ENCODE data around the gene GABARAP. TPM values are rescaled to one million over a fixed set of nuclear protein-coding genes. Genes with fewer than 3 reads are reported as not detected.

Gene GABARAP
- total and polyA plus RNA-seq, 7 experiments from 2014 or later: 214 to 950 (median 296) TPM

DNA sequence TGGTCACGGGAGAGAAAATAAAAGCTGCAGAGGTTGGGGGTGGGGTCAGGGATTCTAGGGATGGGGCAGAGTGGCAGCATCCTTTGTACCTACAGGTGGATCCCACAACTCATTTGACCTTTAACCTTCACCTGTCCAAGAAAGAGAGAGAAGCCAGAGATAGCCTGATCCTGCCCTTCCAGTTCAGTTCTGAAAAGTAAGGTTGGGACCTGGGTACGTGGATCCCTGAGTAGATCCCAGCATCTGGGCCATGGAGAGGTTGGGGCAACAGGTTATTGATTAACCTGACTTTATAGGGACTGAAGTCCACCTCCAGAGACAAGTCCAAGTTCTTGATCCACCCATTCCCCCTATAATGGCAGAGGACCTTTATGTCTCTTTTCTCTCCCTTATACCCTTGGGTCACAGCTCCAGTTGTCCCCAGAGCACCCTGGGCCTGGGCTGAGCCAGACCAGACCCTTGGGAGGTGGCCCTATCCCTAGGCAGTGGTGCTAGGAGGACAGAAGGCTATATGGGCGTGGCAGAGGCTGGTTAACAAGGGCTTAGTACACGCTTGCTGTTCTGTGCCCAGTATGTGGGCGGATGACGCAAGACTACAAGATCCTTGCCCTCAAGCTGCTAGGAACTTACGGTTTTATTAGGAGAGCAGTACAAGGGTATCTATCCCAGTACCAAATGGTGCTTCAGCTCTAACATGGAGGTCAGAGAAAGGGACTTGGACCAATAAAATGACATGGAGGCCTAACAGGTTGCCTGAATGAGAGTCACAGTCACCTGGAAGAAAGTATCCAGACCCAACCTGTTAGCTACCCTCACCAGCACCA, 16.7 kb upstream of the GABARAP start:
- ChIA-PET POLR2A (interaction anchor here (0.7 to 1.1 kb wide), 2 partner anchors 37 to 45 kb away, joined by 3 to 4 read pairs; no protein-coding TSS in a partner anchor), CTCF (interaction anchor here (1.5 kb wide), 1 partner anchor 38 kb away, joined by 4 read pairs; no protein-coding TSS in a partner anchor)
- Mint-ChIP-seq H3K9me3 (peaks cover 0 to 2% (median 0%) of the 10 kb centered on the region in 11 donors), H3K27ac (peak overlapping the region in 5 of 9 donors; percentile 9 to 67 (median 49)), H3K4me3 (peak overlapping the region in 2 of 10 donors; percentile 8 to 87), H3K27me3 (peaks cover 0 to 21% (median 12%) of the 10 kb centered on the region in 5 donors), H3K4me1 (peaks cover 19 to 37% (median 30%) of the 10 kb centered on the region in 7 donors), H3K36me3 (peaks cover 4 to 19% (median 6%) of the 10 kb centered on the region in 5 donors)
- H3K4me3 ChIP-seq (ENCODE audit: low read length): no peak overlapping the region
- H3K27me3 ChIP-seq (ENCODE audit: control insufficient read depth in 2 of 2, insufficient read depth in 2 of 2, low read length in 2 of 2): no peaks in the 10 kb centered on the region
- peaks cover 0 to 46% (median 0%) of the 10 kb centered on the region in 3 experiments for H3K36me3 ChIP-seq (ENCODE audit: control insufficient read depth in 2 of 3, insufficient read depth in 3 of 3, low read length in 3 of 3)
- intact Hi-C loops (cut with micrococcal nuclease): no loop called here
- DNase-seq (no peak), ATAC-seq (no peak)
- peaks cover 13 to 19% of the 10 kb centered on the region in 2 donors for H3K4me1 ChIP-seq (ENCODE audit: control insufficient read depth in 2 of 2, insufficient read depth in 2 of 2, low read length in 2 of 2)
- H3K27ac ChIP-seq (ENCODE audit: low read depth, low read length): no peak overlapping the region
- no peaks in the 10 kb centered on the region for H3K9me3 ChIP-seq (ENCODE audit: control insufficient read depth in 2 of 3, low read length in 3 of 3)

DNA sequence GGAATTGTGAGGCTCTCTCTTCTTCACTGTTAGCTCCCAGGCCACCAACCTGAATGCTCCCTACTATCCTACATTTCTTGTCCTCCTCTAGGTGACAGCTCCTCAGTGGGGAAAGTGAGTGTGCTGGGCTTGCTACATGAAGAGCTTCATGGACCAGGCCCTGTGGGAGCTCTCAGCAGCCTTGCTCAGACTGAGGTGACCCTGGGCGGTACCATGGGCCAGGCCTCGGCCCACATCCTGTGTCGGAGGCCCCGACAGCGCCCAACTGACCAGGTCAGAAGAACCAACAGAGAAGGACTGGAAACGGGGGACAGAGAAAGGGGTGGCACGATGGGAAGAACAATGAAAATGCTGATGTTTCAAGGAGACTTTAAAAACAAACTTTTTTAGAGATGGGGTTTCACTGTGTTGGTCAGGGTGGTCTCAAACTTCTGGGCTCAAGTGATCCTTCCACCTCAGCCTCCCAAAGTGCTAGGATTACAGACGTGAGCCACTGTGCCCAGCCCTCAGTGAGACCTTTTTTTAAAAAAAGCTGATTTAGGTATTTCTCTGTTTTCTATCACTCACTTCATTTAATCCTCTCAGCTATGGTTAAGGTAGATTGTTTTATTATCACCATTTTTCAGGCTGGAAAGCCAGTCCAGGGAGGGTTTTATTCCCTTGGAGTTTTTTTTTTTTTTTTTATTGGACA, 14.7 kb upstream of the GABARAP start:
- H3K4me1 ChIP-seq (ENCODE audit: control insufficient read depth in 2 of 2, insufficient read depth in 2 of 2, low read length in 2 of 2): peaks cover 10 to 13% of the 10 kb centered on the region in 2 donors
- peak overlapping the region in 4 of 9 donors; percentile 4 to 55 (median 30) for H3K27ac Mint-ChIP-seq
- intact Hi-C loops (cut with micrococcal nuclease): no loop called here
- H3K4me3 Mint-ChIP-seq: no peak overlapping the region
- no peak overlapping the region for H3K27ac ChIP-seq (ENCODE audit: low read depth, low read length)
- no peaks in the 10 kb centered on the region for H3K9me3 ChIP-seq (ENCODE audit: control insufficient read depth in 2 of 3, low read length in 3 of 3)
- H3K4me3 ChIP-seq (ENCODE audit: low read length): no peak overlapping the region
- peaks cover 10 to 34% (median 27%) of the 10 kb centered on the region in 7 donors for H3K4me1 Mint-ChIP-seq
- peaks cover 4 to 19% (median 6%) of the 10 kb centered on the region in 5 donors for H3K36me3 Mint-ChIP-seq
- H3K27me3 ChIP-seq (ENCODE audit: control insufficient read depth in 2 of 2, insufficient read depth in 2 of 2, low read length in 2 of 2): no peaks in the 10 kb centered on the region
- peaks cover 0 to 5% (median 0%) of the 10 kb centered on the region in 5 donors for H3K27me3 Mint-ChIP-seq
- H3K36me3 ChIP-seq (ENCODE audit: control insufficient read depth in 2 of 3, insufficient read depth in 3 of 3, low read length in 3 of 3): peaks cover 0 to 46% (median 0%) of the 10 kb centered on the region in 3 experiments
- ATAC-seq (no peak), DNase-seq (no peak)
- POLR2A ChIA-PET: interaction anchor here (1.0 kb wide), 1 partner anchor 59 kb away, joined by 3 read pairs; the partner anchor contains the start of gene GPS2
- CTCF ChIA-PET: interaction anchor here (0.7 to 1.2 kb wide), 2 partner anchors 39 to 348 kb away, joined by 3 read pairs; no protein-coding TSS in a partner anchor
- no peaks in the 10 kb centered on the region for H3K9me3 Mint-ChIP-seq

DNA sequence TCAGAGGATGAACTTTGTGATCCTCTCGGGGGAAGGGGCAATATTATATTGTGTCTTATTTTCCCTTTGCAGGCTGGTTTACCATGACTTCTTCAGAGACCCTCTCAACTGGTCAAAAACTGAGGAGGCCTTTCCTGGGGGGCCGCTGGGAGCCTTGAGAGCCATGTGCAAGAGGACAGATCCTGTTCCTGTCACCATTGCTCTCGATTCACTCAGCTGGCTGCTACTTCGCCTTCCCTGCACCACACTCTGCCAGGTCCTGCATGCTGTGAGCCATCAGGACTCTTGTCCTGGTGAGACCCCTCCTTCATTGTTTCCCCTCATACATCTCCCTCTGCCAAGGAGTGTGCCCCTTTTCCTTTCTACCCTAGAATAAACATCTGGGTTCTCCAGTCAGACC, 12.3 kb upstream of the GABARAP start:
- POLR2A ChIA-PET: interaction anchor here (0.7 to 1.4 kb wide), 5 partner anchors 12 to 382 kb away, joined by 3 to 6 read pairs (median 4); partner anchors contain the start of genes NEURL4 and PHF23
- intact Hi-C loops (cut with micrococcal nuclease): loop anchor here (5.0 kb wide), 3 partner anchors 148 to 433 kb away; partner anchors contain the start of genes FGF11 (in 1 of the 2), TMEM102 (in 1 of the 2), TMEM256 (in 1 of the 2) and TP53 (in 1 of the 2)
- CTCF ChIA-PET: no interaction called here
- ATAC-seq (no peak), DNase-seq (no peak)
- peak overlapping the region in 1 of 10 donors; percentile 14 for H3K4me3 Mint-ChIP-seq
- H3K27ac Mint-ChIP-seq: peak overlapping the region in 3 of 9 donors; percentile 14 to 66 (median 45)
- no peaks in the 10 kb centered on the region for H3K9me3 ChIP-seq (ENCODE audit: control insufficient read depth in 2 of 3, low read length in 3 of 3)
- H3K27me3 Mint-ChIP-seq: peaks cover 0 to 4% (median 0%) of the 10 kb centered on the region in 5 donors
- H3K27ac ChIP-seq (ENCODE audit: low read depth, low read length): no peak overlapping the region
- H3K36me3 Mint-ChIP-seq: peaks cover 4 to 19% (median 6%) of the 10 kb centered on the region in 5 donors
- H3K9me3 Mint-ChIP-seq: no peaks in the 10 kb centered on the region
- no peaks in the 10 kb centered on the region for H3K27me3 ChIP-seq (ENCODE audit: control insufficient read depth in 2 of 2, insufficient read depth in 2 of 2, low read length in 2 of 2)
- peaks cover 22 to 39% (median 36%) of the 10 kb centered on the region in 7 donors for H3K4me1 Mint-ChIP-seq
- H3K4me1 ChIP-seq (ENCODE audit: control insufficient read depth in 2 of 2, insufficient read depth in 2 of 2, low read length in 2 of 2): peaks cover 20 to 23% of the 10 kb centered on the region in 2 donors
- peaks cover 0 to 50% (median 0%) of the 10 kb centered on the region in 3 experiments for H3K36me3 ChIP-seq (ENCODE audit: control insufficient read depth in 2 of 3, insufficient read depth in 3 of 3, low read length in 3 of 3)
- H3K4me3 ChIP-seq (ENCODE audit: low read length): no peak overlapping the region

DNA sequence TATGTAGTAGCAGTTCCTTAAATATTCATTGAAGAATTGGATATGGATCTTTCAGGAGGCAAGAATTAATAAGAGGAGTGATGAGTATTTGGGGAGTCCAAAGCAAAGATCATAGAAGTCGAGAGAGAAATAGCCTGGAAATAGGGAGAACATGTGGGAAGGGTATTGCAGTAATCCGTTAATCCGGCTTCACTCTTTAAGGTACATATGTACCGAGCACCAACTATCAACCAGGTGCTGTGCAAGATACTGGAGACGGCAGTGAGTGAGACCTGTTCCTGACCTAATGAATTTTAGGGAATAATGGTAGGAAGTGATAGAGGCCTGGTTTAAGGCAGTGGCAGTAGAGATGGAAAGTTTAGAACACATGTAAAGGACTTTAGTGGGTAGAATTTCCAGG, 10.8 kb upstream of the GABARAP start:
- Mint-ChIP-seq H3K27me3 (peaks cover 0 to 4% (median 0%) of the 10 kb centered on the region in 5 donors), H3K27ac (peak overlapping the region; percentile 95 to 100 (median 99)), H3K36me3 (peaks cover 4 to 19% (median 6%) of the 10 kb centered on the region in 5 donors), H3K4me1 (peaks cover 29 to 51% (median 42%) of the 10 kb centered on the region in 7 donors), H3K9me3 (no peaks in the 10 kb centered on the region), H3K4me3 (peak overlapping the region; percentile 82 to 98 (median 94))
- no peak for ATAC-seq
- Histone ChIP-seq H3K27ac (ENCODE audit: low read depth, low read length) (peak overlapping the region; percentile 94), H3K27me3 (ENCODE audit: control insufficient read depth in 2 of 2, insufficient read depth in 2 of 2, low read length in 2 of 2) (no peaks in the 10 kb centered on the region), H3K4me1 (ENCODE audit: control insufficient read depth in 2 of 2, insufficient read depth in 2 of 2, low read length in 2 of 2) (peaks cover 22 to 32% of the 10 kb centered on the region in 2 donors), H3K36me3 (ENCODE audit: control insufficient read depth in 2 of 3, insufficient read depth in 3 of 3, low read length in 3 of 3) (peaks cover 0 to 43% (median 0%) of the 10 kb centered on the region in 3 experiments), H3K4me3 (ENCODE audit: low read length) (peak overlapping the region; percentile 91), H3K9me3 (ENCODE audit: control insufficient read depth in 2 of 3, low read length in 3 of 3) (no peaks in the 10 kb centered on the region)
- no peak for DNase-seq
- POLR2A ChIA-PET: interaction anchor here (1.4 kb wide), 1 partner anchor 43 kb away, joined by 6 read pairs; no protein-coding TSS in a partner anchor
- intact Hi-C loops (cut with micrococcal nuclease): loop anchor here (2.0 to 5.0 kb wide), 5 partner anchors 149 to 592 kb away; partner anchors contain the start of genes FGF11 (in 1 of the 2), TMEM102 (in 1 of the 2), TMEM256 (in 1 of the 2) and TP53 (in 1 of the 2)
- CTCF ChIA-PET: no interaction called here

DNA sequence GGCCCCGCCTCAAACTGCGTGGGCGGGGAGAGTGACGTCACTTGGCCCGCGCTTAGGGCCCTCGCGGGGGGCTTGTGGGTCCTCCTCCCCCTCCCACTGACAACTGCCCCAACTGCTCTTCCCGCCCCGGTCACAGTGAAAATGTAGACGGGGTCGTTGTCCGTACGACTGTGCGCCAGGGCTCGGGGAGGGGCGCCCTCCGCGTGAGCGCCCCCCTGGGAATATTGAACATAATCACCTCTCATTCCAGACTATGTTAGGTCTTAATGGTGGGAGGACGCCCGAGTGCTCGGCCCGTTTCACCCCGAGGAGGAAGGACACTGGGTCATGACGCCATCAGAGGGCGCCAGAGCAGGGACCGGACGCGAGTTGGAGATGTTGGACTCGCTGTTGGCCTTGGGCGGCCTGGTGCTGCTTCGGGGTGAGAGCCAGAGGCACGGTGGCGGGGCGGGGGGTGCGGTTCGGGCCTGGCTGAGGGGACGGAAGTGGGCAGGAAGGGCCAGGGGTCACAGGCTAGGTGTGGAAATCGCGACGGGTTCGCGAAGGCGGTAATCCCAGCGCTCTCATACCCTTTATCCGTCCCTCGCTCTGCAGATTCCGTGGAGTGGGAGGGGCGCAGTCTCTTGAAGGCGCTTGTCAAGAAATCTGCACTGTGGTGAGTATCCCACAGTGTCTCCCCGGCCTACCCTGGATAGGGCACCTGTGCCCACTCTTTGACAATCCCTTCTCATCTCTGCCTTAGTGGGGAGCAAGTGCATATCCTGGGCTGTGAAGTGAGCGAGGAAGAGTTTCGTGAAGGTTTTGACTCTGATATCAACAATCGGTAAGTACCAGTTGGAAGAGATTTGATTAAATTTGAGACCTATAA, 10.2 kb upstream of the GABARAP start, which contains the start of gene ELP5:
Gene ELP5 (plus strand): TSS at position 40 of the 868 bp plus-strand sequence. CDS start 336 bp downstream, at position 376.
- Histone ChIP-seq H3K9me3 (ENCODE audit: control insufficient read depth in 2 of 3, low read length in 3 of 3) (no peaks in the 10 kb centered on the region), H3K27me3 (ENCODE audit: control insufficient read depth in 2 of 2, insufficient read depth in 2 of 2, low read length in 2 of 2) (no peaks in the 10 kb centered on the region), H3K4me1 (ENCODE audit: control insufficient read depth in 2 of 2, insufficient read depth in 2 of 2, low read length in 2 of 2) (peaks cover 22 to 32% of the 10 kb centered on the region in 2 donors), H3K27ac (ENCODE audit: low read depth, low read length) (peak within 1 kb of the TSS; percentile 94), H3K36me3 (ENCODE audit: control insufficient read depth in 2 of 3, insufficient read depth in 3 of 3, low read length in 3 of 3) (peaks cover 0 to 41% (median 0%) of the 10 kb centered on the region in 3 experiments), H3K4me3 (ENCODE audit: low read length) (peak within 1 kb of the TSS; percentile 91)
- peak within 1 kb of the TSS; percentile 95 to 100 (median 99) for H3K27ac Mint-ChIP-seq
- DNase-seq (peak in 5 of 9 donors; percentile 73 to 90 (median 83)), ATAC-seq (peak; percentile 69)
- H3K4me3 Mint-ChIP-seq: peak within 1 kb of the TSS; percentile 85 to 98 (median 96)
- peaks cover 29 to 51% (median 42%) of the 10 kb centered on the region in 7 donors for H3K4me1 Mint-ChIP-seq
- no peaks in the 10 kb centered on the region for H3K9me3 Mint-ChIP-seq
- peaks cover 0 to 4% (median 0%) of the 10 kb centered on the region in 5 donors for H3K27me3 Mint-ChIP-seq
- CTCF ChIA-PET: interaction anchor here (1.2 kb wide), 1 partner anchor 10 kb away, joined by 4 read pairs; the partner anchor contains the start of gene GABARAP
- H3K36me3 Mint-ChIP-seq: peaks cover 4 to 19% (median 6%) of the 10 kb centered on the region in 5 donors
- intact Hi-C loops (cut with micrococcal nuclease): loop anchor here (1.0 to 5.0 kb wide), 19 partner anchors 9 to 592 kb away; partner anchors contain the start of genes EIF5A (in 2 of the 2), PHF23 (in 2 of the 2), POLR2A (in 2 of the 2) and SENP3 (in 2 of the 2)
- POLR2A ChIA-PET: interaction anchor here (0.6 to 3.8 kb wide), 5 partner anchors 11 to 435 kb away, joined by 3 to 78 read pairs (median 4); partner anchors contain the start of genes ACADVL, DLG4, GABARAP and MPDU1

Measured in naive thymus-derived CD4-positive, alpha-beta T cell (primary cell).